Measurements from ENCODE around the gene LHCGR.

LHCGR gene

GRCh38 chr2:48755473-48755872 lies at the start of gene LHCGR:
LHCGR (minus strand) TSS chr2:48755724; CDS start chr2:48755671, 53 bp downstream.
- no peak for DNase-seq

- DNase-seq = no peak
These were observed 44.1 kb upstream of the LHCGR start for GRCh38 chr2:48799601-48800000.

GRCh38 chr2:48795065-48795464 lies 39.5 kb upstream of the LHCGR start:
- no peak for DNase-seq

GRCh38 chr2:48793671-48794070 lies 38.1 kb upstream of the LHCGR start:
- no peak for DNase-seq

- no peak for DNase-seq
These were observed 36.5 kb upstream of the LHCGR start for GRCh38 chr2:48792030-48792429.

- DNase-seq = no peak
These were observed 35.1 kb upstream of the LHCGR start for GRCh38 chr2:48790407-48791170.

GRCh38 chr2:48787580-48787979 lies 32.1 kb upstream of the LHCGR start:
- DNase-seq = no peak

GRCh38 chr2:48781366-48781765 lies 25.8 kb upstream of the LHCGR start:
- no peak for DNase-seq

GRCh38 chr2:48779019-48779716 lies 23.6 kb upstream of the LHCGR start:
- DNase-seq = no peak

- no peak for DNase-seq
These were observed 18.7 kb upstream of the LHCGR start for GRCh38 chr2:48774251-48774650.

GRCh38 chr2:48771241-48772014 lies 15.9 kb upstream of the LHCGR start:
- no peak for DNase-seq

GRCh38 chr2:48770181-48770580 lies 14.7 kb upstream of the LHCGR start:
- DNase-seq = no peak

- DNase-seq = no peak
These were observed 13.1 kb upstream of the LHCGR start for GRCh38 chr2:48768669-48769068.

GRCh38 chr2:48767330-48767729 lies 11.8 kb upstream of the LHCGR start:
- DNase-seq = peak; percentile 74

- no peak for DNase-seq
These were observed 5.3 kb upstream of the LHCGR start for GRCh38 chr2:48760826-48761225.

- DNase-seq = no peak
These were observed 4.2 kb upstream of the LHCGR start for GRCh38 chr2:48759682-48760081.

- DNase-seq = no peak
These were observed 765 bp upstream of the LHCGR start for GRCh38 chr2:48756289-48756688.

- DNase-seq = no peak
These were observed 650 bp downstream of the LHCGR start for GRCh38 chr2:48754874-48755273.

- DNase-seq = no peak
These were observed 2.3 kb downstream of the LHCGR start for GRCh38 chr2:48753228-48753627.

GRCh38 chr2:48750128-48750739 lies 5.3 kb downstream of the LHCGR start:
- DNase-seq = no peak

- DNase-seq = no peak
These were observed 6.0 kb downstream of the LHCGR start for GRCh38 chr2:48749291-48750127.

- DNase-seq = no peak
These were observed 8.2 kb downstream of the LHCGR start for GRCh38 chr2:48747319-48747718.

Measured in NCI-H510A (cell line).